Vagina (tissue), 2 donors: ENCODE measurements around the gene NUP62. TPM values are rescaled to one million over a fixed set of nuclear protein-coding genes. Genes with fewer than 3 reads are reported as not detected.

Experiments
- DNase-seq, 2 donors: peaks; one replicate each; pipeline ENCODE4 v3.0.0-alpha.2; 2017; ENCODE audit errors: extremely low spot score in 2 of 2
- H3K27ac ChIP-seq: fragments of 200-600 bp; sonication (generic); one replicate; pipeline ENCODE4 v1.5.1; 2019
- H3K27me3 ChIP-seq: fragments of 200-600 bp; sonication (generic); one replicate; pipeline ENCODE4 v1.5.1; 2019
- H3K36me3 ChIP-seq, 2 donors: fragments of 200-600 bp; sonication (generic); one replicate each; pipeline ENCODE4 v1.5.1; 2017 to 2019
- H3K4me1 ChIP-seq: fragments of 200-600 bp; sonication (generic); one replicate; pipeline ENCODE4 v1.5.1; 2019
- H3K4me3 ChIP-seq, 2 donors: fragments of 200-600 bp; sonication (generic); 1 replicate in 1 of 2; 2 replicates in 1 of 2; pipeline ENCODE4 v1.5.1; 2016 to 2019
- H3K9me3 ChIP-seq: fragments of 200-600 bp; sonication (generic); one replicate; pipeline ENCODE4 v1.5.1; 2019
- POLR2A ChIP-seq, 2 donors: fragments of 450-650 bp; IDR thresholded peaks; one replicate each; pipeline ENCODE4 v1.6.1; 2017; ENCODE audit warnings: antibody characterized with exemption in 2 of 2, mild to moderate bottlenecking in 2 of 2, moderate library complexity in 2 of 2
- POLR2AphosphoS5 ChIP-seq, 2 donors: sonication (generic); formaldehyde crosslinking; IDR thresholded peaks; one replicate each; pipeline ENCODE4 v1.9.0; 2017; ENCODE audit warnings: antibody characterized with exemption in 2 of 2, mild to moderate bottlenecking in 2 of 2, low read depth in 1 of 2; ENCODE audit not compliant: insufficient read depth in 1 of 2
- intact Hi-C: fragments of 100-400 bp; cut with DNase I; formaldehyde crosslinking; loops from one replicate; pipeline ENCODE4 v1.15.1; 2023
- total RNA-seq: library from RNA; depleted of rRNA; stranded (reverse); fragments of >200 nt; gene quantifications from one replicate; pipeline ENCODE4 v1.2.3, GENCODE V29; 2016
- TF ChIP-seq, protein P1 (sequence below), 3 experiments: fragments of 450-650 bp in 2 of 3; fragments of 200-600 bp in 1 of 3; sonication (generic) in 1 of 3; IDR thresholded peaks; one replicate each; pipeline ENCODE4 v1.5.1; 2017 to 2019; ENCODE audit warnings: antibody characterized with exemption in 3 of 3, mild to moderate bottlenecking in 2 of 3, moderate library complexity in 2 of 3

The NUP62 gene
- total RNA-seq, 1 donor from 2014 or later, result 38.5 TPM

DNA sequence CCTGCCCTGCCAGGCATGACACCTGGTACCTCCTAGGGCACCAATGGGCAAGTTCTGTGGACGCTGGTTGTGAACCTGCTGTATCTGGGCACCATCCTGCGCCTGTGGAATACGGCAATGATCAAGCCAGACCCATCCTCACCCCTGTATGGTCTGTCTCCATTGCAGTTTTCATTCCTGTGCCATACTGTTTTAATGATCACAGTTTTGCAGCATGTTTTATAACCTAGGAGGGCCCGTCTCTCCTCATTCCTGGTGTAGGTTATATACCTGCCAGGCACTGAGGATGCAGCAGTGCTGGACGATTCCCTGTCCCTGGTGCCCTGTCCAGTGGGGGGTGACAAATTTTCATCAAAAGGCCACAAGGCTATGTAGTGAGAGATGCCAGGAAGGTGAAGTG, 46.2 kb downstream of the NUP62 start:
- Histone ChIP-seq H3K4me3 (no peak overlapping the region), H3K4me1 (peaks cover 13% of the 10 kb centered on the region), H3K36me3 (peaks cover 4 to 57% of the 10 kb centered on the region in 2 donors), H3K27ac (no peak overlapping the region), H3K9me3 (no peaks in the 10 kb centered on the region), H3K27me3 (no peaks in the 10 kb centered on the region)
- intact Hi-C loops, result no loop called here
- TF ChIP-seq, protein P1, sequence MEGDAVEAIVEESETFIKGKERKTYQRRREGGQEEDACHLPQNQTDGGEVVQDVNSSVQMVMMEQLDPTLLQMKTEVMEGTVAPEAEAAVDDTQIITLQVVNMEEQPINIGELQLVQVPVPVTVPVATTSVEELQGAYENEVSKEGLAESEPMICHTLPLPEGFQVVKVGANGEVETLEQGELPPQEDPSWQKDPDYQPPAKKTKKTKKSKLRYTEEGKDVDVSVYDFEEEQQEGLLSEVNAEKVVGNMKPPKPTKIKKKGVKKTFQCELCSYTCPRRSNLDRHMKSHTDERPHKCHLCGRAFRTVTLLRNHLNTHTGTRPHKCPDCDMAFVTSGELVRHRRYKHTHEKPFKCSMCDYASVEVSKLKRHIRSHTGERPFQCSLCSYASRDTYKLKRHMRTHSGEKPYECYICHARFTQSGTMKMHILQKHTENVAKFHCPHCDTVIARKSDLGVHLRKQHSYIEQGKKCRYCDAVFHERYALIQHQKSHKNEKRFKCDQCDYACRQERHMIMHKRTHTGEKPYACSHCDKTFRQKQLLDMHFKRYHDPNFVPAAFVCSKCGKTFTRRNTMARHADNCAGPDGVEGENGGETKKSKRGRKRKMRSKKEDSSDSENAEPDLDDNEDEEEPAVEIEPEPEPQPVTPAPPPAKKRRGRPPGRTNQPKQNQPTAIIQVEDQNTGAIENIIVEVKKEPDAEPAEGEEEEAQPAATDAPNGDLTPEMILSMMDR (IDR thresholded peaks at IDR 0.05), result no peak
- TF ChIP-seq POLR2A (IDR thresholded peaks at IDR 0.05) (no peak), POLR2AphosphoS5 (IDR thresholded peaks at IDR 0.05; ENCODE audit: insufficient read depth in 1 of 2, low read depth in 1 of 2) (no peak)
- DNase-seq, result no peak

DNA sequence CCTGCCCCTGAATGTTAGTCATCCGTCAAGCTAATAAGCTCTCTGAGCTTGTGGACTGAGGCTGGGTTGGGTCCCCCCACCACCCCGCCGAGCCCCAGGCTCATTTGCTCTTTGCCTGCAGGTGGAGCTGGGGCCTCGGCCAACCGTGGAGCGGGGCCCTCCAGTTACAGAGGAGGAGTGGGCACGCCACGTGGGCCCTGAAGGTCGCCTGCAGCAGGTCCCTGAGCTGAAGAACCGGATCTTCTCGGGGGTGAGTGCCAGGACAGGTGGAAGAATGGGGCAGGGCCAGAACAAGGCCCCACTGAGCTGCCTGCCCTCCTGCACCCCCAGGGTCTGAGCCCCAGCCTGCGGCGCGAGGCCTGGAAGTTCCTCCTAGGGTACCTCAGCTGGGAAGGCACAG, 46.7 kb downstream of the NUP62 start:
- intact Hi-C loops, result no loop called here
- H3K36me3 ChIP-seq, result peaks cover 4 to 57% of the 10 kb centered on the region in 2 donors

DNA sequence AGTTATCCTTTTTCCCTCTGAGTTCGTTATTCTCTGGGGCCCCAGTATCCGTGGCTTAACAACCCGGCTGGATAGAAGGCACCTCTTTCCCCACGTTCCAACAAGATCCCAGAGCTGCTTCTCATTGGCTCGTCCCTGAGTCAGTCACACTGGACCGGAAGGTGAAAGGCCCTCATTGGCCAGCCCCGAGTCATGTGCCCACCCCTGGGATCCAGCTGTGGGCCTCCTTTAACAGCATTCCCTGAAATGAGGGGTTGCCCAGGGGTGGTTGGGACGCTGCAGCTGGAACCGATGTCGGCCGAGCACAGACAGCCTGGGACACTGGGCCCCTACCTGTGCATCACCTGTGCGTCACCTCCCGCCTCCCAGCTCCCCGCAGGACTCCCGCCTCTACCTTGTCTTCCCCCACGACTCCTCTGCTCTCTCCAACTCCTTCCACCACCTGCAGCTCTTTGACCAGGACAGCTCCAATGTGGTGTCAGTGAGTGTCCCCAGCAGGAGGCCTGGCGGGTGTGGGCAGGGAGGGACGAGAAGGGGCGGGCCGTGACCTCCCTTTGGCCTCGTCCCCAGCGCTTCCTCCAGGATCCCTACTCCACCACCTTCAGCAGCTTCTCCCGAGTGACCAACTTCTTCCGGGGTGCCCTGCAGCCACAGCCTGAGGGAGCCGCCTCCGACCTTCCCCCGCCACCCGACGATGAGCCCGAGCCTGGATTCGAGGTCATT, 47.5 kb downstream of the NUP62 start:
- Histone ChIP-seq H3K4me3 (no peak overlapping the region), H3K9me3 (no peaks in the 10 kb centered on the region), H3K27me3 (no peaks in the 10 kb centered on the region), H3K4me1 (peaks cover 13% of the 10 kb centered on the region), H3K27ac (no peak overlapping the region), H3K36me3 (peaks cover 4 to 57% of the 10 kb centered on the region in 2 donors)
- intact Hi-C loops, result no loop called here
- no peak for TF ChIP-seq POLR2A (IDR thresholded peaks at IDR 0.05)
- TF ChIP-seq, protein P1 (IDR thresholded peaks at IDR 0.05), result no peak
- no peak for TF ChIP-seq POLR2AphosphoS5 (IDR thresholded peaks at IDR 0.05; ENCODE audit: insufficient read depth in 1 of 2, low read depth in 1 of 2)
- no peak for DNase-seq

More for the DNA sequence above, 46.7 kb downstream of the NUP62 start:
- no peak overlapping the region for H3K4me3 ChIP-seq
- no peak for TF ChIP-seq POLR2AphosphoS5 (IDR thresholded peaks at IDR 0.05; ENCODE audit: insufficient read depth in 1 of 2, low read depth in 1 of 2)
- TF ChIP-seq POLR2A (IDR thresholded peaks at IDR 0.05), result no peak
- TF ChIP-seq, protein P1 (IDR thresholded peaks at IDR 0.05), result no peak
- H3K9me3 ChIP-seq, result no peaks in the 10 kb centered on the region
- H3K27me3 ChIP-seq, result no peaks in the 10 kb centered on the region
- H3K27ac ChIP-seq, result no peak overlapping the region
- no peak for DNase-seq
- H3K4me1 ChIP-seq, result peaks cover 13% of the 10 kb centered on the region

DNA sequence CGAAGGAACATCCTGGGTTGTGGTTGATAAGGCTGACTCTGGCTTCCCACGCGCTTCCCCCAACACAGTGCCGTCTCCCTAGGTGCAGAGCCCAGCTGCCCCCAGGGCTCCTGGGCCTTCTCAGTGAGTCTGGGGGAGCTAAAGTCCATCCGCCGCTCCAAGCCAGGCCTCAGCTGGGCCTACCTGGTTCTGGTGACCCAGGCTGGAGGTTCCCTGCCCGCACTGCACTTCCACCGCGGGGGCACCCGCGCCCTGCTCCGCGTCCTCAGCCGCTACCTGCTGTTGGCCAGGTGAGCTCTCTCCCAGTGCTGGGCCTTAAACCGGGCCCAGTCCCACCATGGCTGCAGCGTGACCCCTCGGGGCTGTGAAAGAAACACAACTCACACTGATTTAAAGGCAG, 48.1 kb downstream of the NUP62 start:
- TF ChIP-seq POLR2AphosphoS5 (IDR thresholded peaks at IDR 0.05; ENCODE audit: insufficient read depth in 1 of 2, low read depth in 1 of 2), result no peak
- TF ChIP-seq, protein P1 (IDR thresholded peaks at IDR 0.05), result no peak
- TF ChIP-seq POLR2A (IDR thresholded peaks at IDR 0.05), result no peak
- peaks cover 4 to 57% of the 10 kb centered on the region in 2 donors for H3K36me3 ChIP-seq
- H3K9me3 ChIP-seq, result no peaks in the 10 kb centered on the region
- no peak for DNase-seq
- H3K4me1 ChIP-seq, result peaks cover 13% of the 10 kb centered on the region
- H3K4me3 ChIP-seq, result no peak overlapping the region
- no peaks in the 10 kb centered on the region for H3K27me3 ChIP-seq
- H3K27ac ChIP-seq, result no peak overlapping the region
- intact Hi-C loops, result no loop called here

DNA sequence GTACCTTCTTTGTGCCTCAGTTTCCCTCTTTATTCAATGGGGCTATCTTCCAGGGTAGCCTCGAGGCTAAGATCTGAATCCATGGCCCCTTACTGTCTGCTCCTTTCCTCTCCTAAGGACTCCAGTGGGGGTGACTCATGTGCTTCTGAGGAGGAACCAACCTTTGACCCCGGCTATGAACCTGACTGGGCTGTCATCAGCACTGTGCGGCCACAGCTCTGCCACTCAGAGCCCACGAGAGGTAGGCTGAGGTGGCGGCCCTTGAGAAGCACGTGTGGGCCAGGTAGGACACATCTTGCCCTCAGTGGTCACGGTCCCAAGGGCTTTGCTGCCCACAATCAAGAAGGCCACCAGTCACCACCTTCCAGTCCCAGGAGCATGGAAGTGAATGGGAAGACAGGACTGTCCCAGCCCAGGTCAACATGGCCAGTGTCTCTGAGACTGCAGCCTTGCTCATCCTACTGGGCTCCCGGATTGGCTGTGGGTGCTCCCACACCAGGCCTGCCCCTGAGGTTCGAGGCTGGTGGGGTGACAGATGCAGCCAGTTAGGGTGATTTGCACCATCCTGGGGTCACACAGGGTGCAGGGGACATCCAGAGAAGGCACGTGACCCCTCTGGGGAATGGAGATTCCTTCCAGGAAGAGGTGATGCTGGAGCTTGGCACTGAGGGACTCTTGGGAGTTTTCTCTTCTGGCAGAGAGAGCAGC, 49.0 kb downstream of the NUP62 start:
- H3K27ac ChIP-seq, result no peak overlapping the region
- TF ChIP-seq POLR2AphosphoS5 (IDR thresholded peaks at IDR 0.05; ENCODE audit: insufficient read depth in 1 of 2, low read depth in 1 of 2) (no peak), POLR2A (IDR thresholded peaks at IDR 0.05) (no peak)
- TF ChIP-seq, protein P1 (IDR thresholded peaks at IDR 0.05), result no peak
- DNase-seq, result no peak
- H3K4me1 ChIP-seq, result peaks cover 20% of the 10 kb centered on the region
- no peaks in the 10 kb centered on the region for H3K27me3 ChIP-seq
- H3K36me3 ChIP-seq, result peaks cover 4 to 57% of the 10 kb centered on the region in 2 donors
- H3K4me3 ChIP-seq, result no peak overlapping the region
- intact Hi-C loops, result no loop called here
- H3K9me3 ChIP-seq, result no peaks in the 10 kb centered on the region
